SH-SY5Y (cell line): ENCODE results near the gene MCF2.

Experiments
- GATA2 ChIP-seq: IDR thresholded peaks from 2 replicates; pipeline ENCODE4 v1.6.1; 2011; ENCODE audit warnings: mild to moderate bottlenecking, low read depth, low read length
- GATA3 ChIP-seq: IDR thresholded peaks from 2 replicates; pipeline ENCODE4 v1.6.1; 2011; ENCODE audit warnings: low read depth, mild to moderate bottlenecking, low read length, moderate library complexity

GRCh38 chrX:139560221-139560620, 147.7 kb downstream of the MCF2 start:
- TF ChIP-seq GATA2 (no peak), GATA3 (no peak)
